HepG2 (cell line): Measurements from ENCODE around the gene RBBP8NL. TPM values are rescaled to one million over a fixed set of nuclear protein-coding genes. Genes with fewer than 3 reads are reported as not detected.

Experiments used
- ARHGAP35 ChIP-seq: sonication (generic); formaldehyde crosslinking; IDR thresholded peaks from 2 replicates; pipeline ENCODE4 v1.9.0; 2022; ENCODE audit warnings: mild to moderate bottlenecking, inconsistent platforms, moderate library complexity, missing genetic modification reagents, borderline replicate concordance
- CEBPZ ChIP-seq: IDR thresholded peaks from 2 replicates; pipeline ENCODE4 v1.6.1; 2012; ENCODE audit warnings: low read length, improper control_type of control experiment
- E2F5 ChIP-seq: sonication (generic); formaldehyde crosslinking; conservative IDR thresholded peaks from 2 replicates; pipeline ENCODE4 v1.4.0; 2020; ENCODE audit warnings: missing genetic modification reagents
- EED ChIP-seq: sonication (generic); formaldehyde crosslinking; IDR thresholded peaks from 2 replicates; pipeline ENCODE4 v1.5.0; 2020; ENCODE audit warnings: mild to moderate bottlenecking, missing genetic modification reagents
- IKZF1 ChIP-seq: fragments of 450-650 bp; IDR thresholded peaks from 2 replicates; pipeline ENCODE4 v1.7.1; 2016
- IKZF4 ChIP-seq: sonication (generic); formaldehyde crosslinking; IDR thresholded peaks from 2 replicates; pipeline ENCODE4 v1.5.1; 2020; ENCODE audit warnings: borderline replicate concordance, mild to moderate bottlenecking, low read depth, missing genetic modification reagents; ENCODE audit errors: not compliant biosample characterization
- MATR3 ChIP-seq: sonication (generic); formaldehyde crosslinking; IDR thresholded peaks from 2 replicates; pipeline ENCODE4 v1.4.0; 2020; ENCODE audit warnings: missing genetic modification reagents
- THAP7 ChIP-seq: sonication (generic); formaldehyde crosslinking; IDR thresholded peaks from 2 replicates; pipeline ENCODE4 v1.8.1; 2023; ENCODE audit warnings: mild to moderate bottlenecking, missing genetic modification reagents
- ZC3H13 ChIP-seq: sonication (generic); formaldehyde crosslinking; IDR thresholded peaks from 2 replicates; pipeline ENCODE4 v1.8.1; 2023; ENCODE audit warnings: mild to moderate bottlenecking, missing genetic modification reagents, moderate library complexity
- ZNF18 ChIP-seq: sonication (generic); formaldehyde crosslinking; IDR thresholded peaks from 2 replicates; pipeline ENCODE4 v1.8.0; 2022; ENCODE audit warnings: mild to moderate bottlenecking, missing genetic modification reagents; ENCODE audit not compliant: insufficient replicate concordance
- ZNF407 ChIP-seq: sonication (generic); formaldehyde crosslinking; IDR thresholded peaks from one replicate; pipeline ENCODE4 v1.5.1; 2020; ENCODE audit warnings: mild to moderate bottlenecking, missing genetic modification reagents; ENCODE audit errors: not compliant biosample characterization
- ZNF776 ChIP-seq: sonication (generic); formaldehyde crosslinking; IDR thresholded peaks from 2 replicates; pipeline ENCODE4 v1.4.0; 2020; ENCODE audit warnings: mild to moderate bottlenecking, missing genetic modification reagents
- ZNF790 ChIP-seq: sonication (generic); formaldehyde crosslinking; IDR thresholded peaks from 2 replicates; pipeline ENCODE4 v1.8.0; 2022; ENCODE audit warnings: missing genetic modification reagents, mild to moderate bottlenecking, borderline replicate concordance
- polyA plus RNA-seq, 8 experiments: library from polyadenylated mRNA; depleted of rRNA in 3 of 8; stranded (reverse) in 7 of 8; unstranded in 1 of 8; fragments of >200 nt; fragmentation: Illumina TruSeq in 4 of 8; extraction: Trizol in 4 of 8; gene quantifications; 2 replicates each; pipeline versions ENCODE4 v1.2.1 to v1.2.3, GENCODE V29; 2011 to 2016; ENCODE audit warnings: low read depth in 4 of 8, missing spikeins in 1 of 8, mixed read lengths in 1 of 8; ENCODE audit not compliant: insufficient read depth in 1 of 8
- total RNA-seq, 5 experiments: library from RNA; depleted of rRNA; stranded (reverse); fragments of >200 nt; fragmentation: Illumina TruSeq; extraction: Trizol; gene quantifications; 2 replicates each; pipeline ENCODE4 v1.2.3, GENCODE V29; 2016; ENCODE audit warnings: low read depth in 1 of 5

The RBBP8NL gene
- total and polyA plus RNA-seq, 2 of the 13 experiments (the other 11 are each of a cell fraction or from before 2014, with no cell fraction given): 0.69 to 0.86 TPM

GRCh38 chr20:62387219-62387913, 40.0 kb downstream of the RBBP8NL start (continued):
- TF ChIP-seq ZNF407 (CRISPR knock-in tag) (peak; percentile 93), ARHGAP35 (CRISPR knock-in tag) (no peak), E2F5 (no peak), ZC3H13 (CRISPR knock-in tag) (0 out of 2 replicates have a peak, but pooled peaks have one; percentile 25), ZNF776 (no peak), IKZF1 (no peak), EED (CRISPR knock-in tag) (no peak), ZNF790 (CRISPR knock-in tag) (peak; percentile 21; the same call in 1 of the 2 replicates), THAP7 (no peak), CEBPZ (no peak), IKZF4 (CRISPR knock-in tag) (peak; percentile 9), ZNF18 (CRISPR knock-in tag) (no peak), MATR3 (no peak)
